ENCODE results near the gene CSRP2.

Gene CSRP2

DNA sequence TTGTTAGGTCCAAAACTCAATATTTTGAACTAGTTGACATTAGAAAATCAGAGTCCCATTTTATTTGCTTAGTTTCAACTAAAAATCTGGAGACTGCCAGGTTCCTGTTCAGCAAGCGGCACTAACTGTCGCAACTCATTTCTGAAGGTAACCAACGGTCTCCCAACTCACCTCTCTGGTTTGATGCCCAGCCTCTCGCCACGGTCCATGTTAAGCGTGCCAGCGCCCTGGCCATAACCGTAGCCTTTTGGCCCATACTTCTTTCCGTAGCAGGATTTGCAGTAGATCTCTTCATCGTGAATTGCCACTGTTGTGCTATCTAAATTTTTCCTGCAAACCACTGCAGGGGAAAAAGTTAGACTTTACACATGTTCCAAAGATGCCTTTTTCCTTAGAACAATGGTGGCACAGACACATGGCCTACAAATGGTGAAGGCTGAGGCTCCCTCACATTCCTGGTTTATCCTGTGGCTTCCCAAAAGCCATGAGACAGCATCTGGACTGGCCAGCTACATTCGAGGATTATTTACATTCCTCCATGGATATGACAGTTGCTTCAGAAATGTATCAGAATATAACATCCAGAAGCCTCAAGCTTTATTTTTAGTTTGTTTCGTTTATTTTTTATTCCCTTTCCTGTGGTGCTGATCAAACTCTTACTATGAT lies 15.7 kb downstream of the CSRP2 start:
- DNase-seq (ENCODE audit: low spot score): no peak

DNA sequence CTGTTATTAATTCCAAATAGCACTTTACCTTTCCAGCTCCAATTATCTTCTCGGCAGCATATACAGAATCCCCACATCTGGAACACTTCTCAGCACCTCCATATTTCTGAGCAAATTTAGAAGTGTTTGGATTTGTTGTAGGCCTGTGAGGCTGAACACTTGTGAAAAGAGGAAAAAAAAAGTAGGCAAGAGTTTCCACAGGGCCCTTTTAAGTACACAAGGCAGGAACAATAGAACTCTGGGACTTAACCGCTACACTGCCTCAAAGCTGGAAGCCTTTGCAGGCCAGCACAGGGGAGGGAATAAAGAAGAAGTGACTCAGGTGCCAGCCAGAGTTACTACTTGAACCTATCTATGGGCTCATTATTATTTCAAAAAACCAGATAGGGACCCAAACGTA lies 18.6 kb downstream of the CSRP2 start:
- DNase-seq (ENCODE audit: low spot score): no peak

DNA sequence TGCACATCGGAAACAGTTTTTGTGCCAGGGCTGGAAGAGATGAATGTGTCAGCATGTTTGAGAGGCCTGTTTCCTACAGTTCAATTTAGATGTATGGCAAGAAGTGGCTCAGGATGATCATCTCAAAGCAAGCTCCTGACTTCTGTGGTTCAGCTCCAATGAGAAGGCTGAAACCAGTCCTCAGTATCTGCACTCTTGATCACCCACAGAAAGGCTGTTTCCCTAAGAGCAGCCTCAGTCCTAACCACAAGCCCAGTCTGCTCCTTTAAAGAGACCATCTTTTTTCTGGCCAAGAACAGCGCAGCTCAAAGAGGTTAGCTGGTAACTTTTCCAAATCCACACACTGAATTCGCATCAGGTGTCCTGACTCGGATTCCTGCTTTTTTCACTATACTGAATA lies 19.2 kb downstream of the CSRP2 start:
- no peak for DNase-seq (ENCODE audit: low spot score)

DNA sequence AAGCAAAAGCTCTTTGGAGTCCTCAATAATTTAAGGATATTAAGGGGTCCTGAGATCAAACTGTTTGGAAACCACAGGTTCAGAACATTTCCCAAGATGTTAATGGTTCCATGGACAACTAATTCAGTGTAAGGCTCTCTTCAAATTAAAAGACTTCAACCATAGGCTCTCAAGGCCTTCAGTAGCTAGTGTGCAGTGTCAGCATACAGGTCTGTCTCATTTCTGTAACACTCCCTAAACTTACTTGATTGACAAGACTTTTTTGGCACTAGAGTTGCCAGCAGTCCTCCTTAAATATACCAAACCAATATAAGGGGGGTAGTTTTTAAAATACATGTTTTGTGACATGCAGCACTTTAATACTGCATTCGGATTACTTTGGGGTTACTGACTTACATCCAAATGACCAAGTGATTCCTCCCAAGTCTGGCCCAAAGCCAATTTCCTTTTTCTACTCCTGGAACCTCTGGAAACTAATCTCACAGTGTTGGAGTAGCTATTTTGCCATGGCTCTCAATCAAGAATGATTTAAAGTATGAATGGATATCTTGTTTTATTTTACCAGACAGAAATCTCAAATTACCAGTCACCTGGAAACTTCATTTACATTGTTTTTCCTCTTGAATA lies 22.7 kb downstream of the CSRP2 start:
- no peak for DNase-seq (ENCODE audit: low spot score)

DNA sequence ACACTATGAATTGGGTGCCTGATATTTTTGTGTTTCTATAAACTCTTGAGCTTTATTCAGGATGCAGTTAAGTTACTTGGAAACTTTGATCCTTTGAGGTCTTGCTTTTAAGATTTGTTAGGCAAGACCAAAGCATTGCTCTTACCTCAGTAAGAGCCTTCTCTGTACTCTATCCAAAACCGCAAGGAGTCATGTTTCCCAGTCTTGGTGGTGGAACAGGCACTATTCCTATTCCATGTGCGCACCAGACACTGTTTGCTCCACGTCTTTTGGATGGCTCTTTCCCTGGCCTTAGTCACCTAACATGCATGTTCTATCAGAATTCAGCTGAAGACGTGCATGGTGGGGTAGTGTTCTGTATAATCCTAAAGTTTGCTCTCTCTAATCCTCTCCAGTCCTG lies 23.5 kb downstream of the CSRP2 start:
- DNase-seq (ENCODE audit: low spot score): no peak

DNA sequence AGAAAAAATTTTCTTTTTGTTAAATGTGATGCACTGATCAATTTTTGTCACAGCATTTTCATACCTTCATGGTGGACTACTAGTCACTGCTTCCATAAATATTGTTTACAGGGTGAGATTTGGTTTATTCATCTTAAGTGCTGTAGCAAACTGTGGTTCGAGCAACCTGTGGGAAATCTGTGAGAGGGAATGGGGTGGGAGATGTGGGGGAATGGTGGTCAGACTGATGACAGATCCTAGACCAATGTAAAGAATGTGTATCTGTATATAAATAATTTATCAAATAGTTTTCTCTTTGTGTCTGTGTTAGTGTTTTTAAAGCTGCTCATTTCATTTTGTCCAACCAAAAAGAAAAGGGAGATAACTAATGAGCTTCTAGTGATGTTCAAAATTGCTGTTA lies 26.7 kb downstream of the CSRP2 start:
- DNase-seq (ENCODE audit: low spot score): no peak

DNA sequence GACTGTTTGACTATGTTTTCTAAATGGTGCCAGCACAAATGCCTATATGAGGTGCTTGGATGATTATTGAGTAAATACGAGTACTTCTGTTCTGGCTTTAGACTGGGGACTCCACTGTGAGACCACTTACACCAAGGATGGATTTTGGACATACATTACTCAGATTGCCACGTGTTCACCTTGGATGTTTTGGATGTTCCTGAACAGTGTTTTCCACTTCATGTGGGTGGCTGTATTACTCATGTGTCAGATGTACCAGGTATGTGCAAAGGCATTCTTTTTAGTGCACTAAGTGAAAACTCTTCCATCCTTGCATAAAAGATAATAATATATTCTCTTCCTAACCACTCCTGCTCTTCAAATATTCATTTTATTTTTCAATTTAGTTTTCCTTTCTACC lies 30.7 kb downstream of the CSRP2 start:
- no peak for DNase-seq (ENCODE audit: low spot score)

DNA sequence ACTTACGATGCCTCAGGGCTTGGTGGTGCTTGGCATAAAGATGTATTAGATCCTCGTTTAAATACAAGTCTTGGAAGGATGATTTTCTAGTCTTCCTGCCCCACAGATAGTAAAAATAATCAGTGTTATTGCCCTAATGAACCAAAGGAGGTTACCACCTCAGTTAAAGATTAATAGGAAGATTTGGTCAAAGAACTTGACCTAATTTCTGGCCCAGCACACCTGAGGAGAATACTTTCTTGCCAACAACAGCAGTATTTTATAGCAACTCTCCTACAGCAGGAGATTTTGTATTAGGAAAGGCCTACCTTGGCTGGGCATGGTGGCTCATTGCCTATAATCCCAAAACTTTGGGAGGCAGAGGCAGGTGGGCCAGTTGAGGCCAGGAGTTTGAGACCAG lies 31.6 kb downstream of the CSRP2 start:
- no peak for DNase-seq (ENCODE audit: low spot score)

DNA sequence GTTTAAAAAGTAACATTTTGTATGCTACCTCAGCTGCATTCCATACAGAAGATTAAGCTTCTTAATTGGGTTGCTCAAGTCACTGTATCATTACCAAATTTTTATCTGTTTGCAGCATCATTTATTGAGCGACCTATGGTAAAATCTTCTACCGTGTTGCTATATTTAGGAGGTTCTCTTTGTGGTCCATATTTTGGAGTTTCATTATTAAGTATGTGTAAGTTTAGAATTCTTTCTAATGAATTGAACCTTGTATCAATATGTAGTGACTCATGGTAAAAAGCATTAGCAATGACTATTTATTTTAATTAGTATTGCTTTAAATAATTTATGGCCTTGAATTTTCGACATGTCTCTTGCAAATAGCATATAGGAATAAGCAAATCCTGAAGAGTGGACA lies 42.2 kb downstream of the CSRP2 start:
- DNase-seq (ENCODE audit: low spot score): no peak

DNA sequence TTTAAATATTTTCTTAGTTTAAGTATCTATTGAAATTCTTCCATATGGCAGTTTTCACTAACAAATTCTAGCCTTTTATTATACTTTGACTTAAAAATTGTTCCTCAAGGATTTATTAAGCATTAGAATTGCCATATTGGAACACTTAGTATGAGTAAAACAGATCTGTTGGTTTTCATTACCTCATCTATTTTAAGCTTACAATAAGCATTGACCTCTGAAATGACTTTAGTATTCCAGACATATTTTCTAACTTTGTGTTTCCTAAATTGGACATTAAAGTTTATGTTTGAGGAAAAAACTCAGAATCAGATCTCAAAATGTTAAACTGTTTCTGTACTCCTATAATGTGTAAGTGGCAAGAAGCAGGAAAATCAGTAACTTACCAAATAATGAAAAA lies 48.4 kb downstream of the CSRP2 start:
- DNase-seq (ENCODE audit: low spot score): no peak

DNA sequence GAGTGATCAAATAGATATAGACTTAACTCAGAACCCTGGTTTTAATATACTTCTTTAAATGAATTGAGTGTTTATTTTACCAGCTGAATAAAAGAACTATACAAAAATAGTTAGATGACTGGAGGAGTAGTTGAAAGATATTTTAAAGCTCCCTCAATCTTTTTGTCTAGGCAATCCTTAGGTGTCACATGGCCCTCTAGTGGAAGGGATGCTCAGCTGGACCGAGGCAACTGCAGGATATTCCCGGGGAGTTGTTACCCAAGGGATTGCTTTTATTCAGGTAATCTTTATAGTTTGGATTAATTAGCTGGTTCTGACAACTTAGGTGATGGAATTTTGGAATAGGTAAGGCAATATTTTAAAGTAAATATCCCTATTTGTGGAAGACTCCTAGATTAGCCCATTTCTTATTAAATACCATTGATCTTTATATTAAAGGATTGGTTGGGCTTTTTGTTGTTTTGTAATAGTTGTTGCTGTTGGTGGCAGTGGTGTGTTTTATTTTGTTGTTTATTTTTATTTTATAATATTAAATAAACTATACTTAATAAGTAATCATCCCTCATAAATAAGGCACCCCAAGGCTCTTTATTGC lies 57.8 kb downstream of the CSRP2 start:
- peak; percentile 56 for DNase-seq (ENCODE audit: low spot score)

DNA sequence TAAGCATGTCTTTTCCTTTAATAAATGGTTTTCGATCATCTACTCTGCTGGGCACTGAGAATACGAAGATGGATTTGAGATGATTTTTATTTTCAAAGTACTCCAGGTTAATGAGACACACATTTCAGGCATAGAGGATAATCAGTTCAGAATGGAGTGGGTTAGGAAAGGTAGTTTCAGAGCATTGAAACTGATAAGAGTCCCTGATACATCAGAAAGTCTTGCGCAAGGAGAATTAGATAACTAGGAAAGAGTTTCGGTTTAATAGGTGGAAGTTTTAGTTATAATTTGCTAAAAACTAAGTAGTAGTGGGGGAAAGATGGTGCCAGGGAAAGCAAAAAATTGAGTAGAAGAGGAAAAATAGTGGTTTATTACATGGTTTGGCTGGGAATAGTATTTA lies 64.8 kb downstream of the CSRP2 start:
- no peak for DNase-seq (ENCODE audit: low spot score)

DNA sequence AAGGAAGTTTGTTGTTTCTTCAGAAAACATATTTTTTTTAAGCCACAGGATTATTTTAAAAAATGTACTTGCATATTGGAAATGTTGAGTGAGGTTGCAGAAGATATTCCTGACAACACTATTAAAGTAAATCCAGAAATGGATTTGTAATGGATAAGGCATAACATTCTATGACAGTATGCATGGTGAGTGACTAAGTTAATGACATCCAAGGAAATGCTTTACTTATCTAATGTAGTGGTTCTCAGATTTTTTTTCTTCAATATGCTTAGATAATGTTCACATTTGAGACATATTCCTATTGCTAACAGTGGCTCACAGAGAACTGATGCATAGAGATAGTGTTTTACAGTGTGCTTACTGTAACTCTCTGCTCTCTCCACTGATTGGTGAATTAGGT lies 65.6 kb downstream of the CSRP2 start:
- DNase-seq (ENCODE audit: low spot score): no peak

DNA sequence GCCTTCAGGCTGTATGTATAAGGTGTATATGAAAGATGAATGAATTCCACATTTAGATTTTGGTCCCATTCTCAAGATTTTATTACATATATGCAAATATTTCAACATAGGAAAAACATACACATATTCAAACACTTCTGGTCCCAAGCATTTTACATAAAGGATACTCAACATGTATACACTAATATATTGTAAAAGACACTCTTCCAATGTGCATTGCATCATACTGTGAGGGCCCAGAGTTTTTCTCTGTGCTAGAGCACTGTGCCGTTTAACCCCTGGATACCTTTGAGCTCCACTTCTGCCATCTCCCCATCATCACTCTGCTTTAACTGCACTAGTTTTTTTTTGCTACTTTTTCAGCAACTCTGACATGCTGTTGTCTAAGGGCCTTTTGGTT lies 66.8 kb downstream of the CSRP2 start:
- no peak for DNase-seq (ENCODE audit: low spot score)

DNA sequence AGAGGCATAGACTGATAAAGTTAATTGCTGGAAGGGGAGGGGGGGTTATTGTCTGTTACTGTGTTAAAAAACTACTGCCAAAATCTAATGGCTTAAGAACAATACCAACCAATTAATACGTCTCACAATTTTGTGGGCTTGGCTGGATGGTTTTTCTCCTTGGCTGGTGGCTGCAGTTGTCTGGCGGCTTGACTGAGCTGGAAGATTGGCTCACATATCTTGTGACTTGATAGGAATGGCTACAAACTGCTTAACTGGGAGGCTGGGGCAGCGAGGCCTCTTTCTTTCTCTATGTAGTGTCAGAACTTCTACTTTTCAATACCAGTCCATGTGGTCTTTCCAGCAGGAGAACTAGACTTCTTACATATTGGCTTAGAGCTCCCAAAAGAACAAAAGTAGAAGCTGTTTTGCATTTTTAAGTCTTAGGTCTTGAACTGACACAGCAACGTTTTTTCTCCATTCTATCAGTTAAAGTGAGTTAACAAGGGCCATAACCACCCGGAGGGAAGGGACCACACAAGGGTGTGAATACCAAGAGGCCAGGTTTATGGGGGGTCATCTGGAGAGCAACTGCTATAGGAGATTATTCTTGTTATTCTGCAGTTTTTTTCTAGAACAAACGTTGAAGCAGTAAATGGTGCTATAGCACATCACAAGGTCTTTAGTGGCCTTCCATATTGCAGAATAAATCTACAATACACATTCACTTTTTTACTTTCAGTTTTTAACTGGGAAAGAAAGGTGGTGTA lies 68.0 kb downstream of the CSRP2 start:
- no peak for DNase-seq (ENCODE audit: low spot score)
